Ishikawa (cell line): ENCODE data around the gene DNER.

Source experiments
- CEBPB ChIP-seq: IDR thresholded peaks from 2 replicates; pipeline ENCODE4 v1.6.1; 2012
- CREB1 ChIP-seq: IDR thresholded peaks from 2 replicates; pipeline ENCODE4 v1.6.1; 2012; ENCODE audit warnings: low read depth
- EGR1 ChIP-seq: IDR thresholded peaks from 2 replicates; pipeline ENCODE4 v1.6.1; 2012
- EP300 ChIP-seq: IDR thresholded peaks from 2 replicates; pipeline ENCODE4 v1.6.1; 2012; ENCODE audit warnings: borderline replicate concordance
- FOXM1 ChIP-seq: IDR thresholded peaks from 2 replicates; pipeline ENCODE4 v1.6.1; 2012; ENCODE audit warnings: low read depth, borderline replicate concordance
- NFIC ChIP-seq: IDR thresholded peaks from 2 replicates; pipeline ENCODE4 v1.6.1; 2012
- RAD21 ChIP-seq: IDR thresholded peaks from 2 replicates; pipeline ENCODE4 v1.6.1; 2012; ENCODE audit warnings: low read depth
- TAF1 ChIP-seq: IDR thresholded peaks from 2 replicates; pipeline ENCODE4 v1.6.1; 2012; ENCODE audit warnings: low read depth, mild to moderate bottlenecking
- TCF12 ChIP-seq: IDR thresholded peaks from 2 replicates; pipeline ENCODE4 v1.6.1; 2012; ENCODE audit warnings: low read depth
- TEAD4 ChIP-seq: IDR thresholded peaks from 2 replicates; pipeline ENCODE4 v1.6.1; 2012
- YY1 ChIP-seq: IDR thresholded peaks from 2 replicates; pipeline ENCODE4 v1.6.1; 2012; ENCODE audit warnings: low read depth
- ZBTB7A ChIP-seq: IDR thresholded peaks from 2 replicates; pipeline ENCODE4 v1.6.1; 2012; ENCODE audit warnings: low read depth
- TF ChIP-seq, protein P1 (sequence below): IDR thresholded peaks from 2 replicates; pipeline ENCODE4 v1.6.1; 2012; ENCODE audit warnings: low read depth, mild to moderate bottlenecking
- TF ChIP-seq, protein P2 (sequence below): IDR thresholded peaks from 2 replicates; pipeline ENCODE4 v1.6.1; 2012
- TF ChIP-seq, protein P3 (sequence below): IDR thresholded peaks from 2 replicates; pipeline ENCODE4 v1.6.1; 2012

The DNER gene

DNA sequence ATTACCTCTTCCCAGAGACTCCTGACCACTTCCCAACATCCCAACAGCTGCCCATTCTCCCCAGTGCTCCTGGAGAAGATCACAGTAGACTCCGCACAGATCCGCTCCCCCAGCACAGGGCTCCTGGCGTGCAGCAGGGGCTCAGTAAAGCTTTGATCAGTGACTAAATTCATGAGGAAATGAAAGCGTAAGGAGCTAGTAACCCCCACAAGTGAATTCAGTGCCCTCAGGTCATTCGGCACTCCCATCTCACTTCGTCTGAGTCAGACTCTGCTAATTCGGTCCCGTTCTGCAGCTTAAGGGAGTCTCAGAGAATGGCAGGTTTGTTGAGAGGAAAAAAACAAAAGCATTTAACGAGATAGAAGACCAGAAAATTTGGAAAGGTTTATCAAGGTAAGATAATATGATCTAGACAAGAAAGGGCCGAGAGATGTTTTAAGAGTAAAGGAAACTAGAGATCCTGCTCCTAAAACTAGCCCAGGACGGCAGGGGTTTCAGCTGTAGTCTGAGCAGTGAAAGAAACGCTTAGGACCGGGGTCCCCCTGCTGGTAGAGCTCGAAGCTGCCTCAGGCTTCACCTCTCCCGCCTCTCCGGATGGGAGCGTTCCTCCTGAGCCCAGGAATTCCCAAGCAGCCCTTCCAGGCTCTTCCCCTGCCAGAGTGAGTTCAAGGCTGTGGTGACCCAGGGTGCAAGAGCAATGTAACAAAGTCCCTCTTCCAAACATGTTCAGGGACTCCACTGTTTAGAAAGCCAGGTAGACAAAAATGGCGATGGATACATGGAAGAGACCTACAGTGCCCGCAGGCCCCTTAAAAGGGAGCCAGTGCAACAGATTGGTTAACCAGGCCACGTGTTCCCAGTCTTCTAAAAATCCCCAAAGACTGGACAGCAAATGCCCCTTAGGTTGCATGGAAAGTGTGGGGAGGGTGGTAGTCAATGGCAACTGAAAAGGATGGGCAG lies 127.3 kb downstream of the DNER start:
- no peak for TF ChIP-seq FOXM1
- TF ChIP-seq NFIC = no peak
- TF ChIP-seq, protein P1, sequence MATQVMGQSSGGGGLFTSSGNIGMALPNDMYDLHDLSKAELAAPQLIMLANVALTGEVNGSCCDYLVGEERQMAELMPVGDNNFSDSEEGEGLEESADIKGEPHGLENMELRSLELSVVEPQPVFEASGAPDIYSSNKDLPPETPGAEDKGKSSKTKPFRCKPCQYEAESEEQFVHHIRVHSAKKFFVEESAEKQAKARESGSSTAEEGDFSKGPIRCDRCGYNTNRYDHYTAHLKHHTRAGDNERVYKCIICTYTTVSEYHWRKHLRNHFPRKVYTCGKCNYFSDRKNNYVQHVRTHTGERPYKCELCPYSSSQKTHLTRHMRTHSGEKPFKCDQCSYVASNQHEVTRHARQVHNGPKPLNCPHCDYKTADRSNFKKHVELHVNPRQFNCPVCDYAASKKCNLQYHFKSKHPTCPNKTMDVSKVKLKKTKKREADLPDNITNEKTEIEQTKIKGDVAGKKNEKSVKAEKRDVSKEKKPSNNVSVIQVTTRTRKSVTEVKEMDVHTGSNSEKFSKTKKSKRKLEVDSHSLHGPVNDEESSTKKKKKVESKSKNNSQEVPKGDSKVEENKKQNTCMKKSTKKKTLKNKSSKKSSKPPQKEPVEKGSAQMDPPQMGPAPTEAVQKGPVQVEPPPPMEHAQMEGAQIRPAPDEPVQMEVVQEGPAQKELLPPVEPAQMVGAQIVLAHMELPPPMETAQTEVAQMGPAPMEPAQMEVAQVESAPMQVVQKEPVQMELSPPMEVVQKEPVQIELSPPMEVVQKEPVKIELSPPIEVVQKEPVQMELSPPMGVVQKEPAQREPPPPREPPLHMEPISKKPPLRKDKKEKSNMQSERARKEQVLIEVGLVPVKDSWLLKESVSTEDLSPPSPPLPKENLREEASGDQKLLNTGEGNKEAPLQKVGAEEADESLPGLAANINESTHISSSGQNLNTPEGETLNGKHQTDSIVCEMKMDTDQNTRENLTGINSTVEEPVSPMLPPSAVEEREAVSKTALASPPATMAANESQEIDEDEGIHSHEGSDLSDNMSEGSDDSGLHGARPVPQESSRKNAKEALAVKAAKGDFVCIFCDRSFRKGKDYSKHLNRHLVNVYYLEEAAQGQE = no peak
- peak; percentile 75 for TF ChIP-seq RAD21

DNA sequence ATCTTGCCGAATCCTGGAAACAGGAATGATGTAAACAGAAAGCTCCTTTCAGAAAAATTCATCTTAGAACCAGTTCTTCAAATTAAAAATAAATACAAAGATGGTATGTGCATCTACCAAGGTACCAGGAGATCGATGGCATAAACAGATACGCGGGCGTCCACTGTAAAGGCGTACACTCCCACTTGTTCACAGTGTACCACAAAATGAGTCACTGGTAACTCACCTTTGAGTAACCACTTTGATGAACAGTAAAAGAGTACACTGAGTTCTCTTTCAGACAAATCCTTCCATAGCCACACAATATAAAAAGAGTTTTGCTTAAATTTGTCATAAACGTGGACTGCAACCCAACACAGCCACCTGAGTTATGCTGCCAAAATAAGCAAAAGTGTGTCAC lies 128.3 kb downstream of the DNER start:
- no peak for TF ChIP-seq CEBPB

DNA sequence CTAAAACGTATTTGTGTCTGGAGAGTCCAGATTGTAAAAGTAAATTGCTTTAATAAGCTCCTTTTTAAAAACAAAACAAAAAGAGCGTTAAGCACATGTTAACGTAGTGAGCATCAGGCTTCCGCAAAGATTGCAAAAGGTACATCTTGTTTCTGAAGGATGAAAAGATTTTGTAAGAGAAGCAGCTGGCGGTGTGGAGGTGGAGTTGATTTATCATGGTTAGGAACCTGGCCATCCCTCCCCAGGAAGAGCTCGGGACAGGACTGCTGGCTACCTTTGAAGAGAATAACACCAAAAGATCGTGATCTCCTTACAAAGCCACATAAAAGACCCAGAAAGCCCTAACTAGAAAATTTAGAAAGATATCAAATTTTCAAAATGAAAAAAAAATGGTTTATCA lies 132.2 kb downstream of the DNER start:
- TF ChIP-seq YY1 (no peak), CEBPB (no peak), TCF12 (no peak), NFIC (no peak), ZBTB7A (no peak), RAD21 (no peak), TAF1 (no peak), EGR1 (no peak)

DNA sequence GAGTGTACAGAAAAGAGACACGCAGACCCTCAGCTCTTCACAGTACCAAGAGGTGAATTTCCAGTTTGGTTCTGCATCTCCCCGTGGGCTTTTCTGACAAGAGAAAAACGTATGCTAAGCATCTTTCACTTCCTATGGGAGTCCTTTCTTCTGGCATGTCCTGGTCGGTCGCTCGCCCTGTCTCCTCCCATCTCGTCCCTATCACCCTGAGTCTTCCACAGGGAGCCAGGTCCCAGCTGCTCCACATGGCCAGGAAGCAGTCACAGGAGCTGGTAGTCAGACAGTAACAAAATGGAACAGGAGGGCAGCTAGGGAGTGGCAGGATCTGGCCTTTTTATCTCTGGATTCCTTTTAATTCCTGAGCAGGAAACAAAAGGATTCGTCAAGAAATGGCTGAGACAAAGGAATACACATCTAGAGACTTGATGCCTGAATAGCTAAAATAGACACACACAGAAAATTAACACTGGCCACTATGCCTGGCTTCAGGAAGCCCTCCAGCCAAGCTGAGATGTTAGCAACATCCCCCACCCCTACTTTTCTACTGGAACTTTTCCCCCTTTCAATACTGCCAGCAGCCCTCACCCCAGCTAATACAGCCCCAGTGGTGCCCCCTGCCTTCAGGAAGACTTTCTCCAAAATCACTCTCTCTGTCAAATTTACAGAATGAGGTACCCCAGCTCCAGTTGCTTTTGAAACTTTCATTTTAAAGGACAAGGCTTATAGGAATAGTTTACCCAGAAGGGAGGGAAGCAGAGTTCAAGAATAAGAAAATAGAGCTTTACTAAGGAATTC lies 136.1 kb downstream of the DNER start:
- no peak for TF ChIP-seq FOXM1

DNA sequence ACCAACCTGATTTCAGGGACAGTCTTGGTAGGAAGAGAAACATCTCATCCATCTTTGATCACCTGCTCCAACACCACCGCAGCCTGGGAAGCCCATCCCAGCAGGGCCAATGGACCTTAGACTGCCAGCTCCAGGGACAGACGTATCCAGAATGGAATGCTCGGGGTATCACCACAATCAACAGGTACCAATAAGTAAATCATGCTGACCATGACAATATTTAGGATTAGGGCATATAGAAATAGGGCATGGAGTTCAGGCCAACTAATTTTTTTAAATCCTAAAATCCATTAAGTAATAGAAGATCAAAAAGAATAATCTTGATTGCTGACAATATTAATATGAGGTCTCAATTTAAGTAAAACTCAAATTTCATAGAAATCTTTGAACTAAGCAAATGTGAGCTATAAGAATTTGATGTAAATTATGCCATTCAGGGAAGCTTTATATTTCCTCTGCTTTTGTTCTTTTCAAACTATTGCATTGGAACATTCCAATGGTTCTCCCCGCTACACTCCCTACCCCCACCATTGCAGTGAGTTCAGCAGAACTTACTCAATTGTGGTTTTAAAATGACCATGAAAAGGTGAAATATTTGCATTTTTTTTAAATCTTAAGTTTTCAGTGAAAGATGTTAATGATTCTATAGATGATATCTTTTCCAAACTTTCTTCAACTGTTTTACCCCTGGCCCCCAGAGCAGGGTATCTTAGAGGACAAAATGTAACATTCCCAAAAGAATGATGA lies 138.6 kb downstream of the DNER start:
- TF ChIP-seq EP300 = no peak
- no peak for TF ChIP-seq CEBPB
- TF ChIP-seq EGR1 = no peak
- TF ChIP-seq TEAD4 = no peak
- no peak for TF ChIP-seq YY1
- no peak for TF ChIP-seq TAF1
- TF ChIP-seq, protein P2, sequence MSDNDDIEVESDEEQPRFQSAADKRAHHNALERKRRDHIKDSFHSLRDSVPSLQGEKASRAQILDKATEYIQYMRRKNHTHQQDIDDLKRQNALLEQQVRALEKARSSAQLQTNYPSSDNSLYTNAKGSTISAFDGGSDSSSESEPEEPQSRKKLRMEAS = no peak
- no peak for TF ChIP-seq TCF12
- no peak for TF ChIP-seq ZBTB7A
- TF ChIP-seq CREB1 = no peak
- TF ChIP-seq NFIC = no peak
- TF ChIP-seq, protein P1 = no peak
- no peak for TF ChIP-seq FOXM1
- TF ChIP-seq RAD21 = no peak
- TF ChIP-seq, protein P3, sequence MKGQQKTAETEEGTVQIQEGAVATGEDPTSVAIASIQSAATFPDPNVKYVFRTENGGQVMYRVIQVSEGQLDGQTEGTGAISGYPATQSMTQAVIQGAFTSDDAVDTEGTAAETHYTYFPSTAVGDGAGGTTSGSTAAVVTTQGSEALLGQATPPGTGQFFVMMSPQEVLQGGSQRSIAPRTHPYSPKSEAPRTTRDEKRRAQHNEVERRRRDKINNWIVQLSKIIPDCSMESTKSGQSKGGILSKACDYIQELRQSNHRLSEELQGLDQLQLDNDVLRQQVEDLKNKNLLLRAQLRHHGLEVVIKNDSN = no peak

DNA sequence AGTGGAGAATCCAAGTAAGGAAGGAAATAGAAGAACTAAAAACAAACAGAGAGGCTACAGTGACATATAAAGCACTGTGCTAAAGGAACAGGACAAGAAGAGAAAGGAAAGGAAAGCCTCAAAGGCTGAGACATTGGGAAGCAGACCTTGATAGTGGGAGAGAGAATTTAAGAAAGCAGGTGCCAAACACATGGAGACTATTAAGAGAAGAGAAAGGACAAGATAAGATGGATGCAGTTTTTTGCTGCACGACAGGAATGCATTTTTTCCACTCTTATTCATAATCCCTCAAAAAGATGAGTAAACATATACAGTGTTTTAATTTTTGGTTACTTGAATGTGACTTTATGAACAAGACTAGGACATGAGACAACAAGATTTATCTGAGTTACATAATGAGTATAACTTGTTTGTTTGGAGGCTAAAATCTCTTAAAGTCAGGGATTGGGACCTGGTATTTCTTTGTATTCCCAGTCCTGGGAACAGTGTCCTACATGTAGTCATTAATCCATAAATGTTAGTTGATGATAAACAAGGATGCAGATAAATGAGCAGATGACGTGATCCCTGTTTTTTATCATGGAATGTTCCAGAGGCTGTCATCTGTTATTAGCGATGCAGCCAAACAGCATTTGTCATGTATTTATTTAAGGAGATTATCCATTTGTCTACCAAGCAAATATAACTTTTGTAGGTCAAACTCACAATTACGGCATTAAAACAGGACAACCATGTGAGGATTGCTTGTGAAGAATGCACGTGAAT lies 141.7 kb downstream of the DNER start:
- TF ChIP-seq EP300 (no peak), TEAD4 (no peak), CREB1 (no peak), RAD21 (no peak), NFIC (no peak), YY1 (no peak)
- TF ChIP-seq, protein P3 = no peak
